K562 (cell line): ENCODE measurements around the gene CCT5. TPM values are rescaled to one million over a fixed set of nuclear protein-coding genes. Genes with fewer than 3 reads are reported as not detected.

ENCODE experiments used
- ATF4 ChIP-seq: fragments of 450-650 bp; formaldehyde crosslinking; IDR thresholded peaks from 2 replicates; pipeline ENCODE4 v1.4.0; 2022; ENCODE audit warnings: mild to moderate bottlenecking, moderate library complexity
- EHMT2 ChIP-seq: fragments of 450-650 bp; IDR thresholded peaks from 2 replicates; pipeline ENCODE4 v1.6.1; 2018; ENCODE audit warnings: antibody characterized with exemption
- FIP1L1 ChIP-seq: fragments of 200-400 bp; formaldehyde crosslinking; IDR thresholded peaks from 2 replicates; pipeline ENCODE4 v1.6.1; 2018; ENCODE audit warnings: mild to moderate bottlenecking, low read depth, low read length; ENCODE audit not compliant: poor library complexity, severe bottlenecking
- POLR2B ChIP-seq: fragments of 450-650 bp; IDR thresholded peaks from 2 replicates; pipeline ENCODE4 v1.6.1; 2018; ENCODE audit warnings: low read depth; ENCODE audit not compliant: partially characterized antibody
- RREB1 ChIP-seq: fragments of 250-450 bp; sonication (Bioruptor Pico); IDR thresholded peaks from 2 replicates; pipeline ENCODE4 v1.4.0; 2020
- SMAD1 ChIP-seq: fragments of 150-350 bp; IDR thresholded peaks from 2 replicates; pipeline ENCODE4 v1.6.1; 2014; ENCODE audit warnings: low read length, low read depth; ENCODE audit not compliant: partially characterized antibody
- TAF1 ChIP-seq: IDR thresholded peaks from 2 replicates; pipeline ENCODE4 v1.6.1; 2011; ENCODE audit warnings: mild to moderate bottlenecking, low read length, moderate library complexity; ENCODE audit not compliant: insufficient read depth, control insufficient read depth, severe bottlenecking; ENCODE audit errors: extremely low read depth
- ZBTB33 ChIP-seq: sonication (generic); formaldehyde crosslinking; IDR thresholded peaks from 2 replicates; pipeline ENCODE4 v1.8.1; 2023; ENCODE audit warnings: mild to moderate bottlenecking, missing genetic modification reagents
- ZKSCAN1 ChIP-seq: fragments of 150-350 bp; IDR thresholded peaks from 2 replicates; pipeline ENCODE4 v1.6.1; 2016; ENCODE audit warnings: low read depth, low read length
- ZKSCAN3 ChIP-seq: fragments of 250-450 bp; sonication (Bioruptor Pico); IDR thresholded peaks from 2 replicates; pipeline ENCODE4 v1.4.0; 2020
- ZNF197 ChIP-seq: fragments of 200-800 bp; sonication (Bioruptor generic); IDR thresholded peaks from 2 replicates; pipeline ENCODE4 v1.6.1; 2016; ENCODE audit warnings: low read depth, missing genetic modification characterization, missing compliant biosample characterization
- ZNF347 ChIP-seq: fragments of 450-650 bp; formaldehyde crosslinking; IDR thresholded peaks from 2 replicates; pipeline ENCODE4 v1.4.0; 2020; ENCODE audit warnings: low read depth, mild to moderate bottlenecking, moderate library complexity
- polyA plus RNA-seq, 8 experiments: library from polyadenylated mRNA; depleted of rRNA in 4 of 8; stranded (reverse) in 5 of 8; unstranded in 3 of 8; fragments of >200 nt; fragmentation: Nextera tagmentation in 2 of 8; fragmentation: Illumina TruSeq in 1 of 8; extraction: Ambion mirVana in 2 of 8; extraction: Trizol in 1 of 8; gene quantifications; 2 replicates each; pipeline versions ENCODE4 v1.2.1 to v1.2.3, GENCODE V29; 2011 to 2014; ENCODE audit warnings: inconsistent platforms in 1 of 8, missing spikeins in 1 of 8
- total RNA-seq, 7 experiments: library from RNA; depleted of rRNA in 6 of 7; stranded (reverse); fragments of >200 nt in 6 of 7; fragmentation: Illumina TruSeq in 2 of 7; extraction: Trizol in 2 of 7; gene quantifications; 2 replicates each; pipeline versions ENCODE4 v1.2.1 to v1.2.3, GENCODE V29; 2011 to 2021; ENCODE audit warnings: low replicate concordance in 1 of 7
- TF ChIP-seq, protein P1 (sequence below), 2 experiments: fragments of 450-650 bp in 1 of 2; sonication (generic) in 1 of 2; formaldehyde crosslinking in 1 of 2; IDR thresholded peaks in 1 of 2; conservative IDR thresholded peaks in 1 of 2; 2 replicates each; pipeline versions ENCODE4 v1.6.1 to v1.8.1; 2016 to 2023; ENCODE audit warnings: mild to moderate bottlenecking in 2 of 2, moderate library complexity in 2 of 2, inconsistent platforms in 1 of 2, missing genetic modification reagents in 1 of 2

CCT5 gene
- total and polyA plus RNA-seq, 9 of the 15 experiments (the other 6 are each of a cell fraction or from before 2014, with no cell fraction given) = 782 to 1,606 (median 1,153) TPM

GRCh38 chr5:10249948-10250805 is at the start of gene CCT5 (continued):
- TF ChIP-seq, protein P1, sequence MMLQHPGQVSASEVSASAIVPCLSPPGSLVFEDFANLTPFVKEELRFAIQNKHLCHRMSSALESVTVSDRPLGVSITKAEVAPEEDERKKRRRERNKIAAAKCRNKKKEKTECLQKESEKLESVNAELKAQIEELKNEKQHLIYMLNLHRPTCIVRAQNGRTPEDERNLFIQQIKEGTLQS (IDR thresholded peaks at IDR 0.05) = 0 out of 2 replicates have a peak, but pooled peaks have one; percentile 15
- TF ChIP-seq, protein P1 (CRISPR knock-in tag; conservative IDR thresholded peaks at IDR 0.05) = peak; percentile 24; the same call in 1 of the 2 replicates
- TF ChIP-seq ATF4 (CRISPR knock-in tag) = peak; percentile 76; the same call in 1 of the 2 replicates
- TF ChIP-seq ZNF347 (CRISPR knock-in tag) = no peak
- TF ChIP-seq ZKSCAN1 = peak; percentile 55; the same call in 1 of the 2 replicates
- TF ChIP-seq EHMT2 = no peak
- TF ChIP-seq RREB1 (CRISPR knock-in tag) = peak; percentile 62; the same call in 1 of the 2 replicates
- TF ChIP-seq ZKSCAN3 (CRISPR knock-in tag) = no peak
- TF ChIP-seq TAF1 = peak; percentile 98
- peak; percentile 88 for TF ChIP-seq SMAD1
- TF ChIP-seq ZNF197 (CRISPR knock-in tag) = no peak
- peak; percentile 98 for TF ChIP-seq POLR2B
- TF ChIP-seq ZBTB33 (CRISPR knock-in tag) = no peak
- peak; percentile 92 for TF ChIP-seq FIP1L1
